Vagina (tissue), 2 donors: ENCODE data around the gene MBD5.

Experiments used
- POLR2A ChIP-seq, 2 donors: fragments of 450-650 bp; IDR thresholded peaks; one replicate each; pipeline ENCODE4 v1.6.1; 2017; ENCODE audit warnings: antibody characterized with exemption in 2 of 2, mild to moderate bottlenecking in 2 of 2, moderate library complexity in 2 of 2
- POLR2AphosphoS5 ChIP-seq, 2 donors: sonication (generic); formaldehyde crosslinking; IDR thresholded peaks; one replicate each; pipeline ENCODE4 v1.9.0; 2017; ENCODE audit warnings: antibody characterized with exemption in 2 of 2, mild to moderate bottlenecking in 2 of 2, low read depth in 1 of 2; ENCODE audit not compliant: insufficient read depth in 1 of 2
- TF ChIP-seq, protein P1 (sequence below), 3 experiments: fragments of 450-650 bp in 2 of 3; fragments of 200-600 bp in 1 of 3; sonication (generic) in 1 of 3; IDR thresholded peaks; one replicate each; pipeline ENCODE4 v1.5.1; 2017 to 2019; ENCODE audit warnings: antibody characterized with exemption in 3 of 3, mild to moderate bottlenecking in 2 of 3, moderate library complexity in 2 of 3

DNA sequence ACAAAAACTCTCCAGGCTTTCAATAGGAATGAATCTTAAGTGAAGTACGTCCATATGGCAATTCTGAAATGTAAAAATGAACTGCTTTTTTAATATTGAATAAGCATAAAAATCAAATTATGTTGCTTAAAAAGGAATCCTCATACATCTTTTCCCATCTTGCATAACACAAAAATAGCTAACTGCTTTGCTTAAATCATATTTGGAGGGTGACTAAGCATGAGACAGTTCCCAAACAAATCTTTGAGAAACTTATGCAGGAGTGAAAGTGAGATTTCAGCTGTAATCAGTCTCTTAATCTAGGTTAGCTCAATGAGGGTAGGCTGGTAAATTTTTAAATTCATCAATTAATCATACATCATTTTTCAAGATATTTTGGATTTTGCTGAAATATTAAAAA lies 111.5 kb downstream of the MBD5 start:
- TF ChIP-seq, protein P1, sequence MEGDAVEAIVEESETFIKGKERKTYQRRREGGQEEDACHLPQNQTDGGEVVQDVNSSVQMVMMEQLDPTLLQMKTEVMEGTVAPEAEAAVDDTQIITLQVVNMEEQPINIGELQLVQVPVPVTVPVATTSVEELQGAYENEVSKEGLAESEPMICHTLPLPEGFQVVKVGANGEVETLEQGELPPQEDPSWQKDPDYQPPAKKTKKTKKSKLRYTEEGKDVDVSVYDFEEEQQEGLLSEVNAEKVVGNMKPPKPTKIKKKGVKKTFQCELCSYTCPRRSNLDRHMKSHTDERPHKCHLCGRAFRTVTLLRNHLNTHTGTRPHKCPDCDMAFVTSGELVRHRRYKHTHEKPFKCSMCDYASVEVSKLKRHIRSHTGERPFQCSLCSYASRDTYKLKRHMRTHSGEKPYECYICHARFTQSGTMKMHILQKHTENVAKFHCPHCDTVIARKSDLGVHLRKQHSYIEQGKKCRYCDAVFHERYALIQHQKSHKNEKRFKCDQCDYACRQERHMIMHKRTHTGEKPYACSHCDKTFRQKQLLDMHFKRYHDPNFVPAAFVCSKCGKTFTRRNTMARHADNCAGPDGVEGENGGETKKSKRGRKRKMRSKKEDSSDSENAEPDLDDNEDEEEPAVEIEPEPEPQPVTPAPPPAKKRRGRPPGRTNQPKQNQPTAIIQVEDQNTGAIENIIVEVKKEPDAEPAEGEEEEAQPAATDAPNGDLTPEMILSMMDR (IDR thresholded peaks at IDR 0.05), result no peak
- TF ChIP-seq POLR2A (IDR thresholded peaks at IDR 0.05) (no peak), POLR2AphosphoS5 (IDR thresholded peaks at IDR 0.05; ENCODE audit: insufficient read depth in 1 of 2, low read depth in 1 of 2) (no peak)
